ENCODE results near the gene ZSWIM7.
"Not testable (repeated sequence)": the region's sequence is repeated elsewhere in the genome, so short reads cannot be mapped to it uniquely, and the experiment has no call there.

ZSWIM7 gene

GRCh38 chr17:15998031-15998562 is 1.4 kb downstream of the ZSWIM7 start:
- Histone ChIP-seq H3K27me3 (ENCODE audit: control insufficient read depth, insufficient read depth, low read length) (no peaks in the 10 kb centered on the region), H3K36me3 (ENCODE audit: control insufficient read depth, insufficient read depth, low read length) (peaks cover 36% of the 10 kb centered on the region), H3K4me1 (ENCODE audit: control insufficient read depth, insufficient read depth, low read length) (peaks cover 3% of the 10 kb centered on the region; the same call in 1 of the 2 replicates), H3K9me3 (ENCODE audit: control insufficient read depth, insufficient read depth, low read depth, low read length) (peaks cover 8% of the 10 kb centered on the region), H3K4me3 (ENCODE audit: low read depth, low read length) (peak overlapping the region; percentile 86; the same call in 1 of the 2 replicates), H3K9ac (ENCODE audit: low read length) (peak overlapping the region; percentile 94), H3K27ac (ENCODE audit: low read depth, low read length) (no peak overlapping the region)

GRCh38 chr17:15996322-15996721 is 3.2 kb downstream of the ZSWIM7 start:
- Histone ChIP-seq H3K4me1 (ENCODE audit: control insufficient read depth, insufficient read depth, low read length) (peaks cover 3% of the 10 kb centered on the region; the same call in 1 of the 2 replicates), H3K9ac (ENCODE audit: low read length) (no peak overlapping the region), H3K4me3 (ENCODE audit: low read depth, low read length) (no peak overlapping the region), H3K9me3 (ENCODE audit: control insufficient read depth, insufficient read depth, low read depth, low read length) (peaks cover 3% of the 10 kb centered on the region; the same call in 1 of the 2 replicates), H3K27me3 (ENCODE audit: control insufficient read depth, insufficient read depth, low read length) (no peaks in the 10 kb centered on the region), H3K36me3 (ENCODE audit: control insufficient read depth, insufficient read depth, low read length) (peaks cover 21% of the 10 kb centered on the region), H3K27ac (ENCODE audit: low read depth, low read length) (no peak overlapping the region)

GRCh38 chr17:15981646-15982580 is 17.6 kb downstream of the ZSWIM7 start:
- H3K4me1 ChIP-seq (ENCODE audit: control insufficient read depth, insufficient read depth, low read length): peaks cover 11% of the 10 kb centered on the region
- peak overlapping the region; percentile 69 for H3K27ac ChIP-seq (ENCODE audit: low read depth, low read length)
- H3K36me3 ChIP-seq (ENCODE audit: control insufficient read depth, insufficient read depth, low read length): peaks cover 77% of the 10 kb centered on the region
- H3K9me3 ChIP-seq (ENCODE audit: control insufficient read depth, insufficient read depth, low read depth, low read length): no peaks in the 10 kb centered on the region
- peak overlapping the region; percentile 75 for H3K9ac ChIP-seq (ENCODE audit: low read length)
- H3K27me3 ChIP-seq (ENCODE audit: control insufficient read depth, insufficient read depth, low read length): no peaks in the 10 kb centered on the region
- H3K4me3 ChIP-seq (ENCODE audit: low read depth, low read length): no peak overlapping the region

GRCh38 chr17:15981208-15981607 is 18.3 kb downstream of the ZSWIM7 start:
- no peak overlapping the region for H3K4me3 ChIP-seq (ENCODE audit: low read depth, low read length)
- H3K9me3 ChIP-seq (ENCODE audit: control insufficient read depth, insufficient read depth, low read depth, low read length): no peaks in the 10 kb centered on the region
- no peak overlapping the region for H3K9ac ChIP-seq (ENCODE audit: low read length)
- peaks cover 77% of the 10 kb centered on the region for H3K36me3 ChIP-seq (ENCODE audit: control insufficient read depth, insufficient read depth, low read length)
- peak overlapping the region; percentile 69; the same call in 1 of the 2 replicates for H3K27ac ChIP-seq (ENCODE audit: low read depth, low read length)
- H3K27me3 ChIP-seq (ENCODE audit: control insufficient read depth, insufficient read depth, low read length): no peaks in the 10 kb centered on the region
- peaks cover 11% of the 10 kb centered on the region for H3K4me1 ChIP-seq (ENCODE audit: control insufficient read depth, insufficient read depth, low read length)

- H3K9ac ChIP-seq (ENCODE audit: low read length); H3K4me3 ChIP-seq (ENCODE audit: low read depth, low read length); H3K27ac ChIP-seq (ENCODE audit: low read depth, low read length); H3K27me3 ChIP-seq (ENCODE audit: control insufficient read depth, insufficient read depth, low read length); H3K9me3 ChIP-seq (ENCODE audit: control insufficient read depth, insufficient read depth, low read depth, low read length): not testable (repeated sequence)
- Histone ChIP-seq H3K36me3 (ENCODE audit: control insufficient read depth, insufficient read depth, low read length) (peaks cover 69% of the 10 kb centered on the region), H3K4me1 (ENCODE audit: control insufficient read depth, insufficient read depth, low read length) (peaks cover 11% of the 10 kb centered on the region)
Observed at GRCh38 chr17:15979013-15979412, 20.5 kb downstream of the ZSWIM7 start.

GRCh38 chr17:15978606-15979005 is 20.9 kb downstream of the ZSWIM7 start:
- no peak overlapping the region for H3K9ac ChIP-seq (ENCODE audit: low read length)
- H3K27ac ChIP-seq (ENCODE audit: low read depth, low read length): no peak overlapping the region
- peaks cover 65% of the 10 kb centered on the region for H3K36me3 ChIP-seq (ENCODE audit: control insufficient read depth, insufficient read depth, low read length)
- H3K9me3 ChIP-seq (ENCODE audit: control insufficient read depth, insufficient read depth, low read depth, low read length): no peaks in the 10 kb centered on the region
- H3K4me1 ChIP-seq (ENCODE audit: control insufficient read depth, insufficient read depth, low read length): peaks cover 11% of the 10 kb centered on the region
- no peaks in the 10 kb centered on the region for H3K27me3 ChIP-seq (ENCODE audit: control insufficient read depth, insufficient read depth, low read length)
- no peak overlapping the region for H3K4me3 ChIP-seq (ENCODE audit: low read depth, low read length)

- Histone ChIP-seq H3K9ac (ENCODE audit: low read length) (no peak overlapping the region), H3K36me3 (ENCODE audit: control insufficient read depth, insufficient read depth, low read length) (peaks cover 60% of the 10 kb centered on the region), H3K27me3 (ENCODE audit: control insufficient read depth, insufficient read depth, low read length) (no peaks in the 10 kb centered on the region), H3K4me3 (ENCODE audit: low read depth, low read length) (no peak overlapping the region), H3K9me3 (ENCODE audit: control insufficient read depth, insufficient read depth, low read depth, low read length) (no peaks in the 10 kb centered on the region), H3K27ac (ENCODE audit: low read depth, low read length) (no peak overlapping the region), H3K4me1 (ENCODE audit: control insufficient read depth, insufficient read depth, low read length) (peaks cover 14% of the 10 kb centered on the region)
Observed at GRCh38 chr17:15977894-15978293, 21.6 kb downstream of the ZSWIM7 start.

GRCh38 chr17:15973834-15974233 is 25.7 kb downstream of the ZSWIM7 start:
- H3K4me1 ChIP-seq (ENCODE audit: control insufficient read depth, insufficient read depth, low read length): peaks cover 23% of the 10 kb centered on the region
- H3K9ac ChIP-seq (ENCODE audit: low read length): no peak overlapping the region
- no peak overlapping the region for H3K27ac ChIP-seq (ENCODE audit: low read depth, low read length)
- peaks cover 32% of the 10 kb centered on the region for H3K36me3 ChIP-seq (ENCODE audit: control insufficient read depth, insufficient read depth, low read length)
- no peaks in the 10 kb centered on the region for H3K27me3 ChIP-seq (ENCODE audit: control insufficient read depth, insufficient read depth, low read length)
- H3K9me3 ChIP-seq (ENCODE audit: control insufficient read depth, insufficient read depth, low read depth, low read length): no peaks in the 10 kb centered on the region
- H3K4me3 ChIP-seq (ENCODE audit: low read depth, low read length): no peak overlapping the region

- Histone ChIP-seq H3K9me3 (ENCODE audit: control insufficient read depth, insufficient read depth, low read depth, low read length) (no peaks in the 10 kb centered on the region), H3K36me3 (ENCODE audit: control insufficient read depth, insufficient read depth, low read length) (peaks cover 27% of the 10 kb centered on the region), H3K27me3 (ENCODE audit: control insufficient read depth, insufficient read depth, low read length) (no peaks in the 10 kb centered on the region), H3K9ac (ENCODE audit: low read length) (no peak overlapping the region), H3K4me1 (ENCODE audit: control insufficient read depth, insufficient read depth, low read length) (peaks cover 29% of the 10 kb centered on the region), H3K4me3 (ENCODE audit: low read depth, low read length) (no peak overlapping the region), H3K27ac (ENCODE audit: low read depth, low read length) (no peak overlapping the region; the same call in 1 of the 2 replicates)
Observed at GRCh38 chr17:15973016-15973415, 26.5 kb downstream of the ZSWIM7 start.

- peaks cover 33% of the 10 kb centered on the region for H3K4me1 ChIP-seq (ENCODE audit: control insufficient read depth, insufficient read depth, low read length)
- H3K36me3 ChIP-seq (ENCODE audit: control insufficient read depth, insufficient read depth, low read length): peaks cover 22% of the 10 kb centered on the region
- H3K27ac ChIP-seq (ENCODE audit: low read depth, low read length): no peak overlapping the region
- no peak overlapping the region for H3K4me3 ChIP-seq (ENCODE audit: low read depth, low read length)
- H3K27me3 ChIP-seq (ENCODE audit: control insufficient read depth, insufficient read depth, low read length): no peaks in the 10 kb centered on the region
- no peaks in the 10 kb centered on the region for H3K9me3 ChIP-seq (ENCODE audit: control insufficient read depth, insufficient read depth, low read depth, low read length)
- H3K9ac ChIP-seq (ENCODE audit: low read length): no peak overlapping the region
Observed at GRCh38 chr17:15972497-15972951, 27.0 kb downstream of the ZSWIM7 start.

GRCh38 chr17:15971882-15972281 is 27.6 kb downstream of the ZSWIM7 start:
- no peaks in the 10 kb centered on the region for H3K9me3 ChIP-seq (ENCODE audit: control insufficient read depth, insufficient read depth, low read depth, low read length)
- H3K4me1 ChIP-seq (ENCODE audit: control insufficient read depth, insufficient read depth, low read length): peaks cover 39% of the 10 kb centered on the region
- no peak overlapping the region for H3K9ac ChIP-seq (ENCODE audit: low read length)
- H3K27ac ChIP-seq (ENCODE audit: low read depth, low read length): no peak overlapping the region
- peaks cover 17% of the 10 kb centered on the region for H3K36me3 ChIP-seq (ENCODE audit: control insufficient read depth, insufficient read depth, low read length)
- H3K27me3 ChIP-seq (ENCODE audit: control insufficient read depth, insufficient read depth, low read length): no peaks in the 10 kb centered on the region
- H3K4me3 ChIP-seq (ENCODE audit: low read depth, low read length): no peak overlapping the region
